Choroid plexus epithelial cell (primary cell): ENCODE measurements around the gene GSS.

ENCODE experiments used
- DNase-seq: peaks from one replicate; pipeline ENCODE4 v3.0.0-alpha.2; 2010; ENCODE audit warnings: low read depth
- H3K4me3 ChIP-seq: 2 replicates; pipeline ENCODE4 v1.5.1; 2011; ENCODE audit warnings: low read depth, mild to moderate bottlenecking, control low read depth, low read length, moderate library complexity
- CTCF ChIP-seq: conservative IDR thresholded peaks from 2 replicates; pipeline ENCODE4 v1.5.1; 2011; ENCODE audit warnings: low read depth, mild to moderate bottlenecking, control low read depth, inconsistent platforms, low read length, moderate library complexity

The GSS gene

GRCh38 chr20:34945315-34946077 is 10.1 kb downstream of the GSS start:
- DNase-seq = peak; percentile 28
- no peak overlapping the region for H3K4me3 ChIP-seq
- no peak for TF ChIP-seq CTCF

- no peak for TF ChIP-seq CTCF
- no peak overlapping the region for H3K4me3 ChIP-seq
- DNase-seq = peak; percentile 50
These were observed 11.6 kb downstream of the GSS start for GRCh38 chr20:34943808-34944567.

GRCh38 chr20:34942301-34942700 is 13.3 kb downstream of the GSS start:
- no peak for TF ChIP-seq CTCF

GRCh38 chr20:34941226-34941625 is 14.4 kb downstream of the GSS start:
- no peak overlapping the region for H3K4me3 ChIP-seq
- peak; percentile 30 for DNase-seq
- no peak for TF ChIP-seq CTCF

More at GRCh38 chr20:34942301-34942700, 13.3 kb downstream of the GSS start:
- no peak overlapping the region for H3K4me3 ChIP-seq
- DNase-seq = no peak

- TF ChIP-seq CTCF = no peak
- H3K4me3 ChIP-seq = no peak overlapping the region
- no peak for DNase-seq
These were observed 15.5 kb downstream of the GSS start for GRCh38 chr20:34940081-34940481.

- TF ChIP-seq CTCF = no peak
- no peak for DNase-seq
- no peak overlapping the region for H3K4me3 ChIP-seq
These were observed 17.0 kb downstream of the GSS start for GRCh38 chr20:34938466-34939163.
